Liver (tissue), 9 donors: ENCODE measurements around the gene COBL. TPM values are rescaled to one million over a fixed set of nuclear protein-coding genes. Genes with fewer than 3 reads are reported as not detected.

Experiments
- DNase-seq: peaks from one replicate; pipeline ENCODE4 v3.0.0-alpha.2; 2017; ENCODE audit warnings: low spot score
- H3K27ac ChIP-seq, 2 donors: one replicate each; pipeline ENCODE4 v1.7.0; 2013; ENCODE audit warnings: inconsistent platforms in 2 of 2, low read length in 2 of 2, control low read depth in 1 of 2, low read depth in 1 of 2, mild to moderate bottlenecking in 1 of 2
- H3K27me3 ChIP-seq, 4 donors: one replicate each; pipeline versions ENCODE4 v1.6.1 to v1.7.0; 2013; ENCODE audit warnings: low read length in 3 of 4, inconsistent platforms in 1 of 4, mild to moderate bottlenecking in 1 of 4, moderate library complexity in 1 of 4; ENCODE audit not compliant: control insufficient read depth in 4 of 4, insufficient read depth in 4 of 4
- H3K36me3 ChIP-seq, 4 donors: one replicate each; pipeline versions ENCODE4 v1.6.1 to v1.7.0; 2013; ENCODE audit warnings: low read length in 3 of 4, mild to moderate bottlenecking in 3 of 4, low read depth in 1 of 4, moderate library complexity in 1 of 4; ENCODE audit not compliant: control insufficient read depth in 4 of 4, insufficient read depth in 3 of 4
- H3K4me1 ChIP-seq, 4 donors: one replicate each; pipeline versions ENCODE4 v1.6.1 to v1.7.0; 2013; ENCODE audit warnings: low read length in 3 of 4, mild to moderate bottlenecking in 3 of 4, moderate library complexity in 1 of 4; ENCODE audit not compliant: control insufficient read depth in 4 of 4, insufficient read depth in 4 of 4
- H3K4me3 ChIP-seq, 3 donors: one replicate each; pipeline versions ENCODE4 v1.6.1 to v1.7.0; 2013; ENCODE audit warnings: low read length in 3 of 3, control low read depth in 1 of 3, low read depth in 1 of 3, mild to moderate bottlenecking in 1 of 3
- H3K9ac ChIP-seq, 2 donors: one replicate each; pipeline ENCODE4 v1.7.0; 2013; ENCODE audit warnings: low read length in 2 of 2, mild to moderate bottlenecking in 2 of 2, moderate library complexity in 2 of 2, control low read depth in 1 of 2, low read depth in 1 of 2
- H3K9me3 ChIP-seq, 4 donors: one replicate each; pipeline versions ENCODE4 v1.6.1 to v1.7.0; 2013; ENCODE audit warnings: low read length in 3 of 4; ENCODE audit not compliant: control insufficient read depth in 4 of 4
- EGR1 ChIP-seq, 2 donors: IDR thresholded peaks; 2 replicates each; pipeline ENCODE4 v1.6.1; 2016 to 2018; ENCODE audit warnings: antibody characterized with exemption in 2 of 2, low read depth in 2 of 2
- FOXA1 ChIP-seq: IDR thresholded peaks from 2 replicates; pipeline ENCODE4 v1.6.1; 2016; ENCODE audit warnings: antibody characterized with exemption
- FOXA2 ChIP-seq: IDR thresholded peaks from 2 replicates; pipeline ENCODE4 v1.6.1; 2016; ENCODE audit warnings: antibody characterized with exemption
- JUND ChIP-seq, 2 donors: IDR thresholded peaks; 2 replicates each; pipeline ENCODE4 v1.6.1; 2016; ENCODE audit warnings: antibody characterized with exemption in 2 of 2
- NR2F2 ChIP-seq: IDR thresholded peaks from 2 replicates; pipeline ENCODE4 v1.6.1; 2016; ENCODE audit warnings: antibody characterized with exemption
- RXRA ChIP-seq, 2 donors: IDR thresholded peaks; 2 replicates each; pipeline ENCODE4 v1.6.1; 2017 to 2018; ENCODE audit warnings: antibody characterized with exemption in 2 of 2, mild to moderate bottlenecking in 1 of 2
- SP1 ChIP-seq: IDR thresholded peaks from 2 replicates; pipeline ENCODE4 v1.6.1; 2018; ENCODE audit warnings: antibody characterized with exemption, mild to moderate bottlenecking
- TAF1 ChIP-seq: conservative IDR thresholded peaks from 2 replicates; pipeline ENCODE4 v1.6.1; 2016; ENCODE audit warnings: antibody characterized with exemption, mild to moderate bottlenecking
- YY1 ChIP-seq: IDR thresholded peaks from 2 replicates; pipeline ENCODE4 v1.6.1; 2016; ENCODE audit warnings: antibody characterized with exemption, mild to moderate bottlenecking
- ZBTB33 ChIP-seq: IDR thresholded peaks from 2 replicates; pipeline ENCODE4 v1.6.1; 2016; ENCODE audit warnings: antibody characterized with exemption
- WGBS: extraction: QIAGEN DNeasy Blood & Tissue Kit; methylation state at CpG from one replicate; pipeline ENCODE4 v1.1.7; 2013; 5-methylcytosine and 5-hydroxymethylcytosine counted together
- polyA plus RNA-seq, 2 donors: library from polyadenylated mRNA; stranded (reverse) in 1 of 2; unstranded in 1 of 2; fragments of 200-250 nt in 1 of 2; fragments of >200 nt in 1 of 2; fragmentation: Nextera tagmentation in 1 of 2; extraction: Ambion mirVana in 1 of 2; gene quantifications; one replicate each; pipeline versions ENCODE4 v1.2.1 to v1.2.3, GENCODE V29; 2013 to 2015
- total RNA-seq, 2 donors: library from RNA; depleted of rRNA; stranded (reverse); fragments of >200 nt; gene quantifications; one replicate each; pipeline ENCODE4 v1.2.3, GENCODE V29; 2014
- TF ChIP-seq, protein P1 (sequence below): IDR thresholded peaks from 2 replicates; pipeline ENCODE4 v1.6.1; 2016; ENCODE audit warnings: antibody characterized with exemption
- TF ChIP-seq, protein P2 (sequence below): fragments of 150-350 bp; IDR thresholded peaks from 2 replicates; pipeline ENCODE4 v1.5.1; 2017; ENCODE audit warnings: improper control_type of control experiment, low read depth, low read length; ENCODE audit not compliant: missing input control
- TF ChIP-seq, protein P3 (sequence below): IDR thresholded peaks from 2 replicates; pipeline ENCODE4 v1.6.1; 2016; ENCODE audit warnings: antibody characterized with exemption
- TF ChIP-seq, protein P4 (sequence below): IDR thresholded peaks from 2 replicates; pipeline ENCODE4 v1.6.1; 2016; ENCODE audit warnings: antibody characterized with exemption, mild to moderate bottlenecking
- donor health status: healthy.
- donor health status: healthy.
- donor health status: healthy.
- donor health status: healthy.
- donor health status: healthy.

The COBL gene
- total and polyA plus RNA-seq, 4 donors, result 5.8 to 18.7 (median 10.7) TPM

DNA sequence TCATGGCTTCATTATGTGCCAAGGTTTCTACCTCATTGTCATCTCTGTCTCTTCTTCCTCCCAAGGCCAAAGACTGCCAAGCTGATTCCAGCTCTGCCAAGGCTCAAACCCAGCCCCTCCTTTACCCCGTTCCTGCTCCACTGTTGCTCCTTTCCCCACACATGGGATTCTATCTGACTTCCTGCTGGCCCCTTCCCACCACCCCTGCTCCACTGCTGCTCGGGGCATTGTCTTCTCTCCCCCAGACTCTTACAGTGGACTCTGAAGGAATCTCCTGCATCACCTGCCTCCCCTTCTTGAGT lies 86.3 kb downstream of the COBL start (continued):
- TF ChIP-seq, protein P1, sequence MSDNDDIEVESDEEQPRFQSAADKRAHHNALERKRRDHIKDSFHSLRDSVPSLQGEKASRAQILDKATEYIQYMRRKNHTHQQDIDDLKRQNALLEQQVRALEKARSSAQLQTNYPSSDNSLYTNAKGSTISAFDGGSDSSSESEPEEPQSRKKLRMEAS, result no peak
- no peak for TF ChIP-seq FOXA2
- TF ChIP-seq, protein P2, sequence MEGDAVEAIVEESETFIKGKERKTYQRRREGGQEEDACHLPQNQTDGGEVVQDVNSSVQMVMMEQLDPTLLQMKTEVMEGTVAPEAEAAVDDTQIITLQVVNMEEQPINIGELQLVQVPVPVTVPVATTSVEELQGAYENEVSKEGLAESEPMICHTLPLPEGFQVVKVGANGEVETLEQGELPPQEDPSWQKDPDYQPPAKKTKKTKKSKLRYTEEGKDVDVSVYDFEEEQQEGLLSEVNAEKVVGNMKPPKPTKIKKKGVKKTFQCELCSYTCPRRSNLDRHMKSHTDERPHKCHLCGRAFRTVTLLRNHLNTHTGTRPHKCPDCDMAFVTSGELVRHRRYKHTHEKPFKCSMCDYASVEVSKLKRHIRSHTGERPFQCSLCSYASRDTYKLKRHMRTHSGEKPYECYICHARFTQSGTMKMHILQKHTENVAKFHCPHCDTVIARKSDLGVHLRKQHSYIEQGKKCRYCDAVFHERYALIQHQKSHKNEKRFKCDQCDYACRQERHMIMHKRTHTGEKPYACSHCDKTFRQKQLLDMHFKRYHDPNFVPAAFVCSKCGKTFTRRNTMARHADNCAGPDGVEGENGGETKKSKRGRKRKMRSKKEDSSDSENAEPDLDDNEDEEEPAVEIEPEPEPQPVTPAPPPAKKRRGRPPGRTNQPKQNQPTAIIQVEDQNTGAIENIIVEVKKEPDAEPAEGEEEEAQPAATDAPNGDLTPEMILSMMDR, result no peak
- TF ChIP-seq, protein P3, sequence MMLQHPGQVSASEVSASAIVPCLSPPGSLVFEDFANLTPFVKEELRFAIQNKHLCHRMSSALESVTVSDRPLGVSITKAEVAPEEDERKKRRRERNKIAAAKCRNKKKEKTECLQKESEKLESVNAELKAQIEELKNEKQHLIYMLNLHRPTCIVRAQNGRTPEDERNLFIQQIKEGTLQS, result no peak
- no peak for TF ChIP-seq FOXA1
- TF ChIP-seq NR2F2, result no peak
- no peak for TF ChIP-seq RXRA (IDR thresholded peaks at IDR 0.05)

DNA sequence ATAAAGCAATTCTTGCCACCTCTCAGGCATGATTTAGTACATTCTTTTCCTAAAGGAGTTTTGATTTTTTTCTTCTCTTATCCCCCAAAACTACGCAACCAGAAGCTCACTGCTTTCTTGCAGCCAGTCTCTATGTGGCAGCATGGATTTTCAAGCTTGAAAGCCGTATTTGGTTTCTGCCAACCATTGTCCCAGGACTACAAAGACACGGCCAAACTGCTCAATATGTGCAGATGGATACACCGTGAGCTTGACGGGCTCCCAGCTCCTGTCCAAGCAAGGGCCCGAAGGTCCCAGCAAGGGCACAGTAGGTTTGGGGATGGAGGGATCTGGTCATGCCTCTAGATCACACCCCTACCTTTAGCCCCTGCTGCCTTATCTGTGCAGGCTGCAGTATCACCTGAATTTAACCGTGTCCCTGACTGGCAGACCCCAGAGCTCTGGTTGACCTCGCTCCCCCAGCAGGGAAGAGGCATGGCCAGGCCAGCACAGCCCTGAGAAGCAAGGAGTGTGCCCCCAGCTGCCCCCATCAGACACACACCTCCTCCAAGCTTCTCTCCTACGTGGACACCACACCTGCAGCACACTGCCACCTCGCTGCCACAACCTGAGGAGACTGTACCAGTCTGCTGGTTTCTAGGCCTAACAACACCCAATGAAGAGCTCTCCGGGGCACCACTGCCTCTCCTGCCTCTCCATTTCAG lies 86.8 kb downstream of the COBL start:
- no peaks in the 10 kb centered on the region for H3K27me3 ChIP-seq
- WGBS, result 94% methylated on average over 11 of the region's 11 CpGs
- no peaks in the 10 kb centered on the region for H3K9me3 ChIP-seq
- H3K4me3 ChIP-seq, result no peak overlapping the region
- H3K4me1 ChIP-seq, result peaks cover 5 to 11% (median 7%) of the 10 kb centered on the region in 4 donors
- TF ChIP-seq, protein P1, result no peak
- TF ChIP-seq NR2F2, result no peak
- no peak for TF ChIP-seq TAF1
- TF ChIP-seq SP1, result no peak
- TF ChIP-seq, protein P4, sequence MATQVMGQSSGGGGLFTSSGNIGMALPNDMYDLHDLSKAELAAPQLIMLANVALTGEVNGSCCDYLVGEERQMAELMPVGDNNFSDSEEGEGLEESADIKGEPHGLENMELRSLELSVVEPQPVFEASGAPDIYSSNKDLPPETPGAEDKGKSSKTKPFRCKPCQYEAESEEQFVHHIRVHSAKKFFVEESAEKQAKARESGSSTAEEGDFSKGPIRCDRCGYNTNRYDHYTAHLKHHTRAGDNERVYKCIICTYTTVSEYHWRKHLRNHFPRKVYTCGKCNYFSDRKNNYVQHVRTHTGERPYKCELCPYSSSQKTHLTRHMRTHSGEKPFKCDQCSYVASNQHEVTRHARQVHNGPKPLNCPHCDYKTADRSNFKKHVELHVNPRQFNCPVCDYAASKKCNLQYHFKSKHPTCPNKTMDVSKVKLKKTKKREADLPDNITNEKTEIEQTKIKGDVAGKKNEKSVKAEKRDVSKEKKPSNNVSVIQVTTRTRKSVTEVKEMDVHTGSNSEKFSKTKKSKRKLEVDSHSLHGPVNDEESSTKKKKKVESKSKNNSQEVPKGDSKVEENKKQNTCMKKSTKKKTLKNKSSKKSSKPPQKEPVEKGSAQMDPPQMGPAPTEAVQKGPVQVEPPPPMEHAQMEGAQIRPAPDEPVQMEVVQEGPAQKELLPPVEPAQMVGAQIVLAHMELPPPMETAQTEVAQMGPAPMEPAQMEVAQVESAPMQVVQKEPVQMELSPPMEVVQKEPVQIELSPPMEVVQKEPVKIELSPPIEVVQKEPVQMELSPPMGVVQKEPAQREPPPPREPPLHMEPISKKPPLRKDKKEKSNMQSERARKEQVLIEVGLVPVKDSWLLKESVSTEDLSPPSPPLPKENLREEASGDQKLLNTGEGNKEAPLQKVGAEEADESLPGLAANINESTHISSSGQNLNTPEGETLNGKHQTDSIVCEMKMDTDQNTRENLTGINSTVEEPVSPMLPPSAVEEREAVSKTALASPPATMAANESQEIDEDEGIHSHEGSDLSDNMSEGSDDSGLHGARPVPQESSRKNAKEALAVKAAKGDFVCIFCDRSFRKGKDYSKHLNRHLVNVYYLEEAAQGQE, result no peak
- no peak for TF ChIP-seq ZBTB33
- TF ChIP-seq RXRA (IDR thresholded peaks at IDR 0.05), result no peak
- no peak for TF ChIP-seq JUND (IDR thresholded peaks at IDR 0.05)
- TF ChIP-seq EGR1 (IDR thresholded peaks at IDR 0.05; ENCODE audit: low read depth in 2 of 2), result no peak
- TF ChIP-seq YY1, result no peak
- no peak for TF ChIP-seq FOXA1
- H3K27ac ChIP-seq, result no peak overlapping the region
- H3K36me3 ChIP-seq, result no peaks in the 10 kb centered on the region
- no peak overlapping the region for H3K9ac ChIP-seq
- DNase-seq, result peak; percentile 9
